ENCODE results near the gene MXI1.
"Not testable (repeated sequence)": the region's sequence is repeated elsewhere in the genome, so short reads cannot be mapped to it uniquely, and the experiment has no call there.

MXI1 gene

GRCh38 chr10:110324201-110324804 lies 116.9 kb downstream of the MXI1 start:
- no peak for DNase-seq

GRCh38 chr10:110324805-110325280 lies 117.4 kb downstream of the MXI1 start:
- no peak for DNase-seq

GRCh38 chr10:110326351-110327032 lies 119.1 kb downstream of the MXI1 start:
- DNase-seq, result no peak

GRCh38 chr10:110327262-110327914 lies 120.0 kb downstream of the MXI1 start:
- DNase-seq, result no peak

- no peak for DNase-seq
Measured at GRCh38 chr10:110330675-110331074, 123.3 kb downstream of the MXI1 start.

GRCh38 chr10:110331226-110331795 lies 123.9 kb downstream of the MXI1 start:
- not testable (repeated sequence) for DNase-seq

GRCh38 chr10:110334061-110334656 lies 126.8 kb downstream of the MXI1 start:
- no peak for DNase-seq

GRCh38 chr10:110335314-110336064 lies 128.1 kb downstream of the MXI1 start:
- DNase-seq, result no peak

GRCh38 chr10:110336111-110336721 lies 128.8 kb downstream of the MXI1 start:
- no peak for DNase-seq
